ENCODE results near the gene IL36A.

IL36A gene

GRCh38 chr2:113018509-113018908 lies 13.2 kb downstream of the IL36A start:
- DNase-seq, result no peak
- Histone ChIP-seq H3K4me1 (ENCODE audit: insufficient read depth, low read length) (no peaks in the 10 kb centered on the region), H3K9me3 (ENCODE audit: insufficient read depth, low read length, severe bottlenecking) (no peaks in the 10 kb centered on the region), H3K4me2 (ENCODE audit: insufficient read depth, low read length) (no peak overlapping the region), H3K27ac (ENCODE audit: low read length) (no peak overlapping the region), H3K79me2 (ENCODE audit: insufficient read depth, low read length) (no peaks in the 10 kb centered on the region), H4K20me1 (ENCODE audit: insufficient read depth, low read length) (no peaks in the 10 kb centered on the region), H3K27me3 (ENCODE audit: insufficient read depth, low read length, poor library complexity) (peaks cover 3% of the 10 kb centered on the region), H2AFZ (ENCODE audit: low read depth, low read length) (no peak overlapping the region), H3K9ac (ENCODE audit: low read depth, low read length) (no peak overlapping the region), H3K36me3 (ENCODE audit: insufficient read depth, low read length) (no peaks in the 10 kb centered on the region), H3K4me3 (ENCODE audit: low read depth in 1 of 2, low read length in 2 of 2) (no peak overlapping the region)
- no peak for TF ChIP-seq CTCF (IDR thresholded peaks at IDR 0.05; ENCODE audit: borderline replicate concordance, extremely low read depth, low read length, poor library complexity, severe bottlenecking)
- TF ChIP-seq EZH2 (IDR thresholded peaks at IDR 0.05; ENCODE audit: borderline replicate concordance, low read depth, low read length, severe bottlenecking), result no peak
- no peak for ATAC-seq (ENCODE audit: insufficient read depth, low read depth)

- peaks cover 3% of the 10 kb centered on the region for H3K27me3 ChIP-seq (ENCODE audit: insufficient read depth, low read length, poor library complexity)
- no peaks in the 10 kb centered on the region for H4K20me1 ChIP-seq (ENCODE audit: insufficient read depth, low read length)
- H2AFZ ChIP-seq (ENCODE audit: low read depth, low read length), result no peak overlapping the region
- H3K9ac ChIP-seq (ENCODE audit: low read depth, low read length), result no peak overlapping the region
- no peak overlapping the region for H3K27ac ChIP-seq (ENCODE audit: low read length)
- H3K9me3 ChIP-seq (ENCODE audit: insufficient read depth, low read length, severe bottlenecking), result no peaks in the 10 kb centered on the region
- TF ChIP-seq CTCF (IDR thresholded peaks at IDR 0.05; ENCODE audit: borderline replicate concordance, extremely low read depth, low read length, poor library complexity, severe bottlenecking), result no peak
- no peak for TF ChIP-seq EZH2 (IDR thresholded peaks at IDR 0.05; ENCODE audit: borderline replicate concordance, low read depth, low read length, severe bottlenecking)
- H3K4me3 ChIP-seq (ENCODE audit: low read depth in 1 of 2, low read length in 2 of 2), result no peak overlapping the region
- DNase-seq (no peak), ATAC-seq (ENCODE audit: insufficient read depth, low read depth) (no peak)
- no peaks in the 10 kb centered on the region for H3K79me2 ChIP-seq (ENCODE audit: insufficient read depth, low read length)
- H3K4me1 ChIP-seq (ENCODE audit: insufficient read depth, low read length), result no peaks in the 10 kb centered on the region
- H3K36me3 ChIP-seq (ENCODE audit: insufficient read depth, low read length), result no peaks in the 10 kb centered on the region
- no peak overlapping the region for H3K4me2 ChIP-seq (ENCODE audit: insufficient read depth, low read length)
Observed at GRCh38 chr2:113021312-113021711, 16.1 kb downstream of the IL36A start.

- Histone ChIP-seq H3K27me3 (ENCODE audit: insufficient read depth, low read length, poor library complexity) (peaks cover 24% of the 10 kb centered on the region), H3K4me1 (ENCODE audit: insufficient read depth, low read length) (no peaks in the 10 kb centered on the region), H2AFZ (ENCODE audit: low read depth, low read length) (no peak overlapping the region), H3K27ac (ENCODE audit: low read length) (no peak overlapping the region), H3K4me2 (ENCODE audit: insufficient read depth, low read length) (no peak overlapping the region), H3K36me3 (ENCODE audit: insufficient read depth, low read length) (no peaks in the 10 kb centered on the region), H3K79me2 (ENCODE audit: insufficient read depth, low read length) (no peaks in the 10 kb centered on the region), H3K9me3 (ENCODE audit: insufficient read depth, low read length, severe bottlenecking) (no peaks in the 10 kb centered on the region), H3K4me3 (ENCODE audit: low read depth in 1 of 2, low read length in 2 of 2) (no peak overlapping the region), H4K20me1 (ENCODE audit: insufficient read depth, low read length) (no peaks in the 10 kb centered on the region), H3K9ac (ENCODE audit: low read depth, low read length) (no peak overlapping the region)
- ATAC-seq (ENCODE audit: insufficient read depth, low read depth) (no peak), DNase-seq (no peak)
- TF ChIP-seq CTCF (IDR thresholded peaks at IDR 0.05; ENCODE audit: borderline replicate concordance, extremely low read depth, low read length, poor library complexity, severe bottlenecking) (no peak), EZH2 (IDR thresholded peaks at IDR 0.05; ENCODE audit: borderline replicate concordance, low read depth, low read length, severe bottlenecking) (no peak)
Observed at GRCh38 chr2:113024764-113025163, 19.5 kb downstream of the IL36A start.

- H3K4me1 ChIP-seq (ENCODE audit: insufficient read depth, low read length), result no peaks in the 10 kb centered on the region
- H3K9ac ChIP-seq (ENCODE audit: low read depth, low read length), result no peak overlapping the region
- ATAC-seq (ENCODE audit: insufficient read depth, low read depth), result no peak
- H3K79me2 ChIP-seq (ENCODE audit: insufficient read depth, low read length), result no peaks in the 10 kb centered on the region
- peaks cover 25% of the 10 kb centered on the region for H3K27me3 ChIP-seq (ENCODE audit: insufficient read depth, low read length, poor library complexity)
- H3K36me3 ChIP-seq (ENCODE audit: insufficient read depth, low read length), result no peaks in the 10 kb centered on the region
- no peaks in the 10 kb centered on the region for H3K9me3 ChIP-seq (ENCODE audit: insufficient read depth, low read length, severe bottlenecking)
- no peak overlapping the region for H3K4me3 ChIP-seq (ENCODE audit: low read depth in 1 of 2, low read length in 2 of 2)
- DNase-seq, result no peak
- no peak overlapping the region for H3K4me2 ChIP-seq (ENCODE audit: insufficient read depth, low read length)
- no peak overlapping the region for H2AFZ ChIP-seq (ENCODE audit: low read depth, low read length)
- no peak overlapping the region for H3K27ac ChIP-seq (ENCODE audit: low read length)
- no peak for TF ChIP-seq CTCF (IDR thresholded peaks at IDR 0.05; ENCODE audit: borderline replicate concordance, extremely low read depth, low read length, poor library complexity, severe bottlenecking)
- no peak for TF ChIP-seq EZH2 (IDR thresholded peaks at IDR 0.05; ENCODE audit: borderline replicate concordance, low read depth, low read length, severe bottlenecking)
- H4K20me1 ChIP-seq (ENCODE audit: insufficient read depth, low read length), result no peaks in the 10 kb centered on the region
Observed at GRCh38 chr2:113025737-113026136, 20.5 kb downstream of the IL36A start.

All from DND-41 (cell line).